Umbilical cord (tissue), 2 donors: ENCODE data around the gene PRIM2. TPM values are rescaled to one million over a fixed set of nuclear protein-coding genes. Genes with fewer than 3 reads are reported as not detected.
"Not testable (repeated sequence)": the region's sequence is repeated elsewhere in the genome, so short reads cannot be mapped to it uniquely, and the experiment has no call there.

Experiments used
- DNase-seq: peaks from one replicate; pipeline ENCODE4 v3.0.0-alpha.2; 2015; ENCODE audit warnings: low spot score
- total RNA-seq: library from RNA; depleted of rRNA; stranded (reverse); fragments of >200 nt; gene quantifications from one replicate; pipeline ENCODE4 v1.2.3, GENCODE V29; 2014; ENCODE audit warnings: low replicate concordance; ENCODE audit not compliant: insufficient read depth

The PRIM2 gene
- total RNA-seq, 1 donor from 2014 or later, result 15.9 TPM

DNA sequence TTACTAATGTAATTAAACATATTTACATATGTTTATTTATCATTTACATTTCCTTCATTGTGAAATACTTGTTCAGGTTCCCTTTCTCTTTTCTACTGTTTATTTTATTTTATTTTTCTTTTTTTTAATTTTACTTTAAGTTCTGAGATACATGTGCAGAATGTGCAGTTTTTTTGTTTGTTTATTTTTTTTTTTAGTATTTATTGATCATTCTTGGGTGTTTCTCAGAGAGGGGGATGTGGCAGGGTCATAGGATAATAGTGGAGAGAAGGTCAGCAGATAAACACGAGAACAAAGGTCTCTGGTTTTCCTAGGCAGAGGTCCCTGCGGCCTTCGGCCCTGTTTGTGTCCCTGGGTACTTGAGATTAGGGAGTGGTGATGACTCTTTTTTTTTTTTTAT is 8.7 kb upstream of the PRIM2 start:
- not testable (repeated sequence) for DNase-seq

DNA sequence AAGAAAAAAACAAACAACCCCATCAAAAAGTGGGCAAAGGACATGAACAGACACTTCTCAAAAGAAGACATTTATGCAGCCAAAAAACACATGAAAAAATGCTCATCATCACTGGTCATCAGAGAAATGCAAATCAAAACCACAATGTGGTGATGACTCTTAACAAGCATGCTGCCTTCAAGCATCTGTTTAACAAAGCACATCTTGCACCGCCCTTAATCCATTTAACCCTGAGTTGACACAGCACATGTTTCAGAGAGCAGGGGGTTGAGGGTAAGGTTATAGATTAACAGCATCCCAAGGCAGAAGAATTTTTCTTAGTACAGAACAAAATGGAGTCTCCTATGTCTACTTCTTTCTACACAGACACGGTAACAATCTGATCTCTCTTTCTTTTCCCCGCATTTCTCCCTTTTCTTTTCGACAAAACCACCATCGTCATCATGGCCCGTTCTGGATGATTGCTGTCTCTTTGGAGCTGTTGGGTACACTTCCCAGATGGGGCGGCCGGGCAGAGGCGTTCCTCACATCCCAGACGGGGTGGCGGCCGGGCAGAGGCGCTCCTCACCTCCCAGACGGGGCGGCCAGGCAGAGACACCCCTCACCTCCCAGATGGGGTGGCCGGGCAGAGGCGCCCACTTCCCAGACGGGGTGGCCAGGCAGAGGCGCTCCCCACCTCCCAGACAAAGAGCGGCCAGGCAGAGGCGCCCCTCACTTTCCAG is 7.2 kb upstream of the PRIM2 start:
- DNase-seq, result not testable (repeated sequence)

DNA sequence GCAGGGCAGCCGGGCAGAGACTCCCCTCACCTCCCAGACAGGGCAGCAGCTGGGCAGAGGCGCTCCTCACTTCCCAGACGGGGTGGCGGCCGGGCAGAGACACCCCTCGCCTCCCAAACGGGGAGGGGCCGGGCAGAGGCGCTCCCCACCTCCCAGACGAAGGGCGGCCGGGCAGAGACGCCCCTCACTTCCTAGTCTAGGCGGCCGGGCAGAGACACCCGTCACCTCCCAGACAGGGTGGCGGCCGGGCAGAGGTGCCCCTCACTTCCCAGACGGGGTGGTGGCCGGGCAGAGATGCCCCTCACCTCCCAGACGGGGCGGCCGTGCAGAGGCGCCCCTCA is 6.6 kb upstream of the PRIM2 start:
- no peak for DNase-seq

- DNase-seq, result not testable (repeated sequence)
These were observed 6.0 kb upstream of the PRIM2 start for GRCh38 chr6:57311300-57312003.

- DNase-seq, result no peak
These were observed 5.5 kb upstream of the PRIM2 start for GRCh38 chr6:57312004-57312345.

DNA sequence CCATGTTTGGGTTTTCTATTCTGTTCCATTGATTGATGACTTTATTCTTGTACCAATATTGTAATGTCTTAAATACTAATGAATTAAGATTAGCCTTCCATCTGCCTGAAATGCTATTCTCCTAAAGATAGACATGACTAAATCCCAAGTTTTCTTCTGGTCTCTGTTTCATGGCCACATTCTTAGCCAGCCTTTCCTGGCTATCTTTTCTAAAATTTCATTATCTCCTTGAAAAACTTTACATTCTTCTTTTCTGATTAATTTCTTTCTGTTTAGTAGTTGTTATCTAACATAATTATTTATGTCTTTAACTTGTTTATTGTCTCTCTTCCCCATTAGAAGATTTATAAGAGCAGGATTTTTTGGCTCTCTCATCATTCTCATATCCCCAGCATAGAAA is 4.4 kb upstream of the PRIM2 start:
- no peak for DNase-seq

DNA sequence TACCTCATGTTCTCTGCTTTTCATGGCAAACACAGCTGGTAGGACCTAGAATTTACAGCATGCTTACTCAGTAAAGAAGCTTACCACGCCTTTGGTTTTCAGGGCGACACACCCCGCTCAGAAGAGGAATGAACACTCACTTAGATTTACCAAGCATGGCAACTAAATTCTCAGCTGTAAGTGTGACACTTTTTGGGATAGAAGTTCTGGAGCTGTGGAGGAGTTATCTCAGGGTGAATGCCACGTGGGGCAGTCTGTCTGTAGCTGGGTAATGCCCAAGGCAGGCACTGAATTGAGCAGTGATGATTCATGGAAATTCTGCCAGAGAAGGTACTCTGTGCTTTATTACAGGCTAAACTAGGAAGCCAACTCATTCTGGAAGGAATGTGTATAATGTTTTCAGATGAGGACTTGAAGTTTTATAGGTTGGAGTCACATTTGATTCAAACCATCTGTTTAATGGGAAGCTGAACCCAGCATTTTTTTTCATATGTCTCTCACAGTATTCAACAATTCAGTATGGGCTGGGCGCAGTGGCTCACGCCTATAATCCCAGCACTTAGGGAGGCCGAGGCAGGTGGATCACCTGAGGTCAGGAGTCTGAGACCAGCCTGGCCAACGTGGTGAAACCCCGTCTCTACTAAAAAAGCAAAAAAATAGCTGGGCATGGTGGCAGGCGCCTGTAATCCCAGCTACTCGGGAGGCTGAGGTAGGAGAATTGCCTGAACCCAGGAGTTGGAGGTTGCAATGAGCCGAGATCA is 3.5 kb upstream of the PRIM2 start:
- DNase-seq, result peak; percentile 98

DNA sequence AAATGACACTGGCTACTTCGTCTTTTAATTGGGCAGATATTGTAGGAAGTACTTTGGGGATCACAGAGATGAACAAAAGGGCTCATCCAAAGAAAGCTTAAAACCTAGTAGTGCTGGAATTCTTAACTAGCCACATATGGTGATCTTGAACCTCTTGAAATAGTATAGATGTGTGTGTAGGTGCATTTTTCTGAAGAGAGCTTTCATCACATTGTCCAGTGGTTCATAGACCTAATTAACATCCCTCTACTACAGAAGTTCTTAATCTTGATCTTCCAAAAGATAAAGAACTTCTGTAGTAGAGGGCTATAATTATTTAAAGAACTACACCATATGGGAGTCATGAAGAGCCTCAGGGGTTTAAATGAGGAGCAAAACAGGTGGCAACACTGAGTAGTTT is 2.3 kb upstream of the PRIM2 start:
- no peak for DNase-seq

- no peak for DNase-seq
These were observed 1.6 kb upstream of the PRIM2 start for GRCh38 chr6:57315851-57316250.

DNA sequence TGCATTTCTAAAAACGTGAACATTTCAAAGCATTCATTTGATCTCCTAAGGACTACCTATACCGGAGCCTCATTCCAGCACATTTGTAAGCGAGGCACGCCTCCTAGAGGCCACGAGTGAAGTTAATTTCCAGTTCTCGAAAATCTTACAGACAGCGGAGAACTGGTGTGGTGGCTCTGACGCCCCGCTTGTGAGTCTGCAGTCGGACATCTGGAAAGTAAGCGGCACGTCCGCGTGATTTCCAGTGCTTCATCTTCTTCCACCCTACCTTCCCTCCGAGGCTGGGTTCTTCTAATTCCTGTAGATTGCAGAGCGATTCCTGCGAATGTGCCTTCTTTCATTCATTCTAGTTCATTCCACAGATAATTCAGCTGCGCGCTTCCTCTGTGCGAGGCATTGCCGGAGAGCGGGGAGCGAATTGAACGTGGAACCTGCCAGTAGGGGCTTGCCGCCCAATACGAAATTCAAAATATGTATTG is 810 bp upstream of the PRIM2 start:
- DNase-seq, result peak; percentile 96

- no peak for DNase-seq
These were observed 7.1 kb downstream of the PRIM2 start for GRCh38 chr6:57324538-57324937.

GRCh38 chr6:57327311-57327710 is 9.9 kb downstream of the PRIM2 start:
- no peak for DNase-seq

GRCh38 chr6:57328074-57328473 is 10.6 kb downstream of the PRIM2 start:
- DNase-seq, result no peak

DNA sequence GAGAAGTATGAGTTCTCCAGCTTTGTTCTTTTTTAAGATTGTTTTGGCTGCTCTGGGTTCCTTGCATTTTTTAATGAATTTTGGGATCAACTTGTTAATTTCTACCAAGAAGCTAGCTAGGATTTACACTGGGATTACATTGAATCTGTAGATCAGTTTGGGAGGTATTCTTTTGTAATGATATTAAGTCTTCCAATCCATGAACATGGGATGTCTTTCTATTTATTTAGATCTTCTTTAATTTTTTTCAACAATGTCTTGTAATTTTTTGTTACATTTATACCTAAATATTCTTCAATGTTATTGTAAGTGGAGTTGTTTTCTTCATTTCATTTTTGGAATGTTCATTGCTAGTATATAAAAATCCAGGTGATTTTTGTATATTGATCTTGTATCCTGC is 12.5 kb downstream of the PRIM2 start:
- DNase-seq, result no peak

DNA sequence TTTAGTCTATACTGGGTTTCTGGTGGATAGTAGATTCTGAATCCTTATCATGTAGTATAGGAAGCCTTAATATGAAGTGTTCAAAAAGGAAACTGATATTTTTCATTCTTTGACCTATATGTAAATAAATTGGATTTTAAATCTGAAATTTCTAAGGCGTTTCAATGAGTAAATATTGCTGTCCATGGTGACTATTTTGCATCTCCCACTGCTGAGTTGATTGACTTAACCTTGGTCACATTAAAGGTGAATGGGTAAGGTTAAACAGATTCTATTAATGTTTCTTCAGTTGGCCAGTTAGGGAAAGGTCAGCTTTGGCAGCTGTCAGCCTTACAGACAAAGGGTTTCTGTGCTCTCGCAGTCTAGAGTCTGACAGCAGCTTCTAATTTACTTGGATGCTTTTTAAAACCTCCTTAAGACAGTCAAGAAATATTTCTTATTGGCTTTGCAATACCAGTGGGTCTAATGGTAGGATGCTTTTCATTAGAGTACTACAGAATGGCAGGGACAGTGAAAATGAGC is 24.8 kb downstream of the PRIM2 start:
- no peak for DNase-seq

DNA sequence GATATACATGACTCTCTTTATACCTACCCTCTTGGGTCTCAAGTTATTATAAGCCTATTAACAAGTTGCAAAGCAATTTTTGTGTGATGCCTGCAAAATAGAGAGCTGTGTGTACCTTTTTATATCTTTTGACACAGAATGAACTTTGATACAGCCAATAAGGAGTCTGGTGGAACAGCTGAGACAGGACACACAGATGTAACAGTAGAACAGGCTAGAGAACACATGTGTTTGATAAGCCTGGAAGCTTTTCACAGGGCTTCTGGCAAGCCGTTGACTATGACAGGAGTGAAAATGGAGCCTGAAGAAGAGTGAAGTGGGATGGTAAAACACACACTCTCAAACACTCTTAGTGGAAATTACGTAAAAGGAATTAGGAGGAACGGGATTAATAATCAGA is 25.9 kb downstream of the PRIM2 start:
- DNase-seq, result not testable (repeated sequence)

DNA sequence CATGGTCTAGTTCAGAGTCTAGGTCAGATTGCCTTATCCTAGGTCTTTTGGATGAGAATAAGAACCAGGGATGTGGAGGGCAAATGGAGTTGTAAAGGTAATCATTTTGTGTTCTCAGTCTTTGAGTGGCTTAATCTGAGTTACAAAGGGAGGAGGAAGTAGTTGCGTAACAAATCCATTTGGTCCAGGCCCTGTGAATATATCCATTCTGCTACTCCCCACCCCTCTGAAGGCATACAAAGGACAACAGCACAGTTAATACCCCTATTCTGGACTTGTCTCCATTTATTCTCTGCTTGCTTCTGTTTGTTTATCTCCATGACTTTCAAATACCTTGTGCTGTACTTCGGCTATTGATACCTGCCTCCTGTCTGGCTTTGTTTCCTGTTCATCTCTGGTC is 29.3 kb downstream of the PRIM2 start:
- DNase-seq, result not testable (repeated sequence)

- DNase-seq, result not testable (repeated sequence)
These were observed 30.2 kb downstream of the PRIM2 start for GRCh38 chr6:57347597-57347996.

GRCh38 chr6:57350443-57350842 is 33.0 kb downstream of the PRIM2 start:
- DNase-seq, result not testable (repeated sequence)

DNA sequence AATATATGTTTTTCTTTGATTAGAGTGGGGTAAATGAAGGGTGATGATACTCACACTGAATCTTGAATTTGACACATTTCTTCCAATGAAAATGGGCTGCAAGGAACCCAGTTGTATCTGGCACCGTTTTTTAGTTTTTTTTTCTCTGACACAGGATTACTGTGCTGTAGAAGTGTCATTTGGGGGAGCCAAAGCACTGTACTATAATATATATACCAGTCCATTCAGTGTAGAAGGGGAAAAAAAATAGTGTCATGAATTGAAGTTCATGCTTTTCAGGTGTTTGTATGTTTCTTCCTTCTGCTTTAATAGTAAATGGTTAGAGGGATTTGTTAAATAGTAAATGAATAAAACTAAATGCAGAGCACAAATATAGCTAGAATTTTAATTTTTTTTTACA is 35.2 kb downstream of the PRIM2 start:
- DNase-seq, result not testable (repeated sequence)

- not testable (repeated sequence) for DNase-seq
These were observed 40.9 kb downstream of the PRIM2 start for GRCh38 chr6:57358319-57358718.

- DNase-seq, result not testable (repeated sequence)
These were observed 42.3 kb downstream of the PRIM2 start for GRCh38 chr6:57359766-57360165.
